GM12875 (cell line): Measurements from ENCODE around the gene SAC3D1.

Experiments
- H3K4me3 ChIP-seq: one replicate; pipeline ENCODE4 v1.5.1; 2011; ENCODE audit warnings: low read depth, low read length, control low read depth
- TF ChIP-seq, protein P1 (sequence below): IDR thresholded peaks from 2 replicates; pipeline ENCODE4 v1.5.1; 2011; ENCODE audit warnings: low read depth, mild to moderate bottlenecking, control low read depth, inconsistent platforms, low read length, moderate library complexity, borderline replicate concordance; ENCODE audit not compliant: insufficient read depth

Gene SAC3D1

DNA sequence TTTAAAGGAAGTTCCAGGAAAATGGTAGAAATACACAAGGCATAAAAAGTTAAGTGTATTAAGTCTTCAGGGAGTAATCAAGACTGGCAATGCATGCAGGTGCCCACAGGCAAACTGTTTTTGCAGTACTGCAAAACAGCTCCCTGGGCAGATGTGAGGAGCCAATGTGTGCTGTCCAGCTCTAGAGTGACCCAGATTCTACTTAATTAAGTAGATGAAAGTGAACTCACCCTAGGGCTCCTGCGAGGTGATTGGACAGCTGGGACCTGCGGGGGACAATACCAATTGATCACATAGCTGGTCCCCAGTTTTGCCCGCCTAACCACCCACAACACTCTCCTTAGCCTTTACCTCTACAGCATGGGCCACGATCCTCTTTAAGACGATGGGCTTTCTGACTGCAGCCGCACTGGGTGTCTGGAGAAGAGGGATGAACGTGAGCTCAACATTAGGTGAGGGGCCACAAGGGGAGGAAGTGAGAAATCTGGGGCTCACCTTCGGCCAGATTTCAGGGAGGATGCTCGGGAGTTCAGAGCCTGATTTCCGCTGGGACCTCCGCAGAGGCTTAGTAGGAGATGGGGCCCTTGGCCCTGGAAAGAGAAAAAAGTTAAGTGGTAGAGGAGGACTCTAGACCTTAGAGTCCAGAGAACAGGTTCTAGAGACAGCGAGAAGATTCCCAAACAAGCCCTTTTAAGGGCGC is 42.3 kb downstream of the SAC3D1 start:
- TF ChIP-seq, protein P1, sequence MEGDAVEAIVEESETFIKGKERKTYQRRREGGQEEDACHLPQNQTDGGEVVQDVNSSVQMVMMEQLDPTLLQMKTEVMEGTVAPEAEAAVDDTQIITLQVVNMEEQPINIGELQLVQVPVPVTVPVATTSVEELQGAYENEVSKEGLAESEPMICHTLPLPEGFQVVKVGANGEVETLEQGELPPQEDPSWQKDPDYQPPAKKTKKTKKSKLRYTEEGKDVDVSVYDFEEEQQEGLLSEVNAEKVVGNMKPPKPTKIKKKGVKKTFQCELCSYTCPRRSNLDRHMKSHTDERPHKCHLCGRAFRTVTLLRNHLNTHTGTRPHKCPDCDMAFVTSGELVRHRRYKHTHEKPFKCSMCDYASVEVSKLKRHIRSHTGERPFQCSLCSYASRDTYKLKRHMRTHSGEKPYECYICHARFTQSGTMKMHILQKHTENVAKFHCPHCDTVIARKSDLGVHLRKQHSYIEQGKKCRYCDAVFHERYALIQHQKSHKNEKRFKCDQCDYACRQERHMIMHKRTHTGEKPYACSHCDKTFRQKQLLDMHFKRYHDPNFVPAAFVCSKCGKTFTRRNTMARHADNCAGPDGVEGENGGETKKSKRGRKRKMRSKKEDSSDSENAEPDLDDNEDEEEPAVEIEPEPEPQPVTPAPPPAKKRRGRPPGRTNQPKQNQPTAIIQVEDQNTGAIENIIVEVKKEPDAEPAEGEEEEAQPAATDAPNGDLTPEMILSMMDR: no peak
- H3K4me3 ChIP-seq: peak overlapping the region; percentile 84

DNA sequence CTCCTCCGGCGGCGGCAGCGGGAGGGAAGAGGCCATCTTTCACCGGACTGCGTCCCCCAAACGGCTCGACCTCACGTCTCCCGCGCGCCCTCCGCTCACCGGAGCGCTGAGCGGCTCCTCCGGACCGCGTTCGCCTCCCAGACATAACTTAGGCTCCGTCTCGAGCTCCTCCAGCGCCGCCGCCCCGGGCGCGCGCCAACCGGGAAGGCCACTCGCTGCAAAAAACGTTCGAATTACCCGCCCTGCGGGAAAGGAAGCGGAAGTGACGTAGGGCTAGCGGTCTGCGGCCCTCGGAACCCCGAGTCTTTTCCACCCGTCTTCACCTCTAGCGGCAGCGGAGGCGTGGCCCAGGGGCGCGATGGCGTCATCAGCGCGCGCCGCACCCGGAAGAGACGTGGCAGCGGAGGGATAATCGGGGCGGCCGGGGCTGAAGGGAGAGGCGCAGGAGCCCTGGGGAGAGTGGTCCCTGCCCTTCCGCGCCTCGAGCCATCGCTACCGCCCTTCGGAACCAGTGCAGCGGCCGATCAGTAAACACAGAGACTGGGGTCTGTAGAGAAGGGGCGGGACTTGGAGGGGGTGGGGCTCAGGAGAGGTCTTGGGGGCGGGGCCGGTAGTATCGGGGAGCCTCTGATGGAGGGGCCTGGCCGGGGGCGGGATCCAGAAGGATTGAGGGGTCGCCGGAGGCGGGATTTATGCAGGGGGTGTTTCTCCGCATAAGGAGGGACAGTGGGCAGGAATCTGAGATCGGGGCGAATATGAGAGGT is 43.0 kb downstream of the SAC3D1 start, which contains the start of the genes CDCA5 and ZFPL1:
CDCA5 (minus strand) TSS at position 207 of the 764 bp plus-strand sequence; CDS start at position 145, 62 bp downstream.
ZFPL1 (plus strand) TSS at position 389 of the 764 bp plus-strand sequence. CDS start 477 bp downstream, outside the sequence.
- peak within 1 kb of the TSS; percentile 84 for H3K4me3 ChIP-seq
- TF ChIP-seq, protein P1: no peak

DNA sequence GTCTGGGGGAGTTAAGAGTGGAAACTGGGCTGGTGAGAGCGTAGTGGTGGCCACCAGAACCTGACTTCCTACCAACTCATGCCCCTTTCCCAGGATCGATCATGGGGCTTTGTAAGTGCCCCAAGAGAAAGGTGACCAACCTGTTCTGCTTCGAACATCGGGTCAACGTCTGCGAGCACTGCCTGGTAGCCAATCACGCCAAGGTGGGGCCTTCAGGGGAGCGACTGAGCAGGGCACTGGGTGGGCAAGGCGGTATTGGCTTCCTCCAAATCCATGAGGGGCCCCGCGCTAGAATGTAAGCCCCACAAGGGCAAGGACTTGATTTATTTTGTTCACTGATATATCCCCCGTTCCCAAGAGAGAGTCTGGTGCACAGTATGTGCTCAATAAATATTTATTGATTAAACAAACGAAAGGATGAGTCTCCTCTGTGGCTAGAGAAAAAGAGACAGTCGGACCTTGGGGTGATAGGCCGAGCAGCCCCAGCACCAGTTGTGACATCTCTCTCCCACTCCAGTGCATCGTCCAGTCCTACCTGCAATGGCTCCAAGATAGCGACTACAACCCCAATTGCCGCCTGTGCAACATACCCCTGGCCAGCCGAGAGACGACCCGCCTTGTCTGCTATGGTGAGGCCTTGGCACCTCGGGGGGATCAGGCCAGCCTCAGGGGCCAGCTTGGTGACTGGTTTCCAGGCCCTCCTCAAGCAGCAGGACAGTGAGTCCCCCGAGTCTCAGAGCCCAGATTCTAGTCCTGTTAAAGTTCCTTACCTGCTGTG is 43.8 kb downstream of the SAC3D1 start:
- H3K4me3 ChIP-seq: peak overlapping the region; percentile 84
- TF ChIP-seq, protein P1: no peak

DNA sequence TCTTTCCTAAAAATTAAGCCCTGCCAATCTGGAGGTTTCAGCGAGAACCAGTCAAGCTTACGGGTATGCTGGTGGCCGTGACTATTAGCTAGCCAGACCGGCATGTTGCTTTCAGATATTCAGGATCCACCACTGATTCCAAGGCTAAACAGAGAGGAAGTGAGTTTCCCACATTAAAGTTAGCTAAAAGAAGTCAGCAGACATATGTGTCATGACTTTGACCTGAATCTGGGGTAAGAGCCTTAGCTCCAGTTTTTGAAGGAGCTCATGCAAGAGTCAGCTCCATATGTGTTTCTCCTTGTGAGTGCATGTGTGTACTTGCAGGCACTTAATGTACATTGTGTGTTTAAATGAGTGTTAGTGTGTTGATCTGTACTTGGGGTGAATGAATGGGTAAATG is 44.4 kb downstream of the SAC3D1 start:
- TF ChIP-seq, protein P1: no peak
- no peak overlapping the region for H3K4me3 ChIP-seq

DNA sequence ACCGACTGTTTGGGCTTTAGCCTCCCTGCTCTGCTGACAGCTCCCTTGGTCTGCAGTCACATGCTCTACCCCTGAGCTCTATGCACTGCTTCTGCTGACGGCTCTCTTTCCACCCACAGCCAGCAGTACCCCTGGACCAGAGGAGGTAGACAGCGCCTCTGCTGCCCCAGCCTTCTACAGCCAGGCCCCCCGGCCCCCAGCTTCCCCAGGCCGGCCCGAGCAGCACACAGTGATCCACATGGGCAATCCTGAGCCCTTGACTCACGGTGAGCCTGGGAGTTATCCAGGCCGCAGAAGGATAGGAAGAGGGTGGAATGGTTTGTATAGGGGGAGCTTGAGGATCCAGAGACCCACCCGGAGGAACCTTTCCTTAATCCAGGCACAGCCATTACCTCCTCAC is 45.8 kb downstream of the SAC3D1 start:
- TF ChIP-seq, protein P1: no peak
- no peak overlapping the region for H3K4me3 ChIP-seq

DNA sequence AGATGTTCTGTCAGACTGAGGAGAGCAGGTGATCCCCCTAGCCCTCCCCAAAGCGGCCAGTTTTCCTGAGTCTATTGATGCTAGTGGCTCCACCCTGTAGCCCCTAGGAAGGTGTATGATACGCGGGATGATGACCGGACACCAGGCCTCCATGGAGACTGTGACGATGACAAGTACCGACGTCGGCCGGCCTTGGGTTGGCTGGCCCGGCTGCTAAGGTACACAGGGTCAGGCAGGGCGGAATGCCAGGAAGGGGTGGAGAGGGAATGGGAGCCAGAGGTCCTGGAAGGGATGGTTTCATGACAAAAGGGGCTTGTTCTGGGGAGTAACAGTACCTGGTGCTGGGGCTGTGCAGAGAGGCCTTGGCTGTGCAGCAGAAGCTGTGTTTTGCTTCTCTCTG is 46.2 kb downstream of the SAC3D1 start:
- TF ChIP-seq, protein P1: no peak
- H3K4me3 ChIP-seq: no peak overlapping the region
